Activated CD4-positive, alpha-beta T cell treated with anti-CD3 and anti-CD28 coated beads for 36 hours (primary cell): ENCODE results near the gene SLC44A2. TPM values are rescaled to one million over a fixed set of nuclear protein-coding genes. Genes with fewer than 3 reads are reported as not detected.

Experiments
- ATAC-seq: fragments of 200-7000 bp; cut with Tn5 transposase; one replicate; pipeline ENCODE4 v1.10.0; 2021; ENCODE audit warnings: mild to moderate bottlenecking, moderate library complexity
- CTCF ChIA-PET: fragments of 350-600 bp; sonication (Branson Sonifier 250); formaldehyde crosslinking; loops from one replicate; lab custom pipeline; 2021; ENCODE audit warnings: antibody characterized with exemption; lab: Charles Lee
- POLR2A ChIA-PET: fragments of 350-600 bp; sonication (Branson Sonifier 250); formaldehyde crosslinking; loops from one replicate; lab custom pipeline; 2021; ENCODE audit warnings: antibody characterized with exemption, inconsistent platforms; lab: Charles Lee
- DNase-seq: peaks from one replicate; pipeline ENCODE4 v3.0.0-alpha.2; 2020
- H3K27ac Mint-ChIP-seq: one replicate; pipeline ENCODE4 v1.8.0; 2021; ENCODE audit warnings: mixed read lengths
- H3K27me3 Mint-ChIP-seq: one replicate; pipeline ENCODE4 v1.8.0; 2021; ENCODE audit warnings: mixed read lengths
- H3K36me3 Mint-ChIP-seq: one replicate; pipeline ENCODE4 v1.8.0; 2021; ENCODE audit warnings: low read depth, mixed read lengths
- H3K4me1 Mint-ChIP-seq: one replicate; pipeline ENCODE4 v1.8.0; 2021; ENCODE audit warnings: mixed read lengths
- H3K4me3 Mint-ChIP-seq: one replicate; pipeline ENCODE4 v1.8.0; 2021; ENCODE audit warnings: mild to moderate bottlenecking, moderate library complexity, mixed read lengths
- H3K9me3 Mint-ChIP-seq: one replicate; pipeline ENCODE4 v1.8.0; 2021; ENCODE audit warnings: low read depth, mixed read lengths
- intact Hi-C, 2 experiments: fragments of 100-400 bp; cut with DNase I in 1 of 2; cut with micrococcal nuclease in 1 of 2; formaldehyde crosslinking; loops; one replicate each; pipeline versions ENCODE4 v1.14.2 to v1.15.1; 2022 to 2024; cut with DNase I, micrococcal nuclease
- total RNA-seq, 2 experiments: library from RNA; stranded (reverse); gene quantifications; one replicate each; pipeline ENCODE4 v1.2.3, GENCODE V29; 2021

SLC44A2 gene
- total RNA-seq, 2 experiments from 2014 or later: 80.3 to 105 TPM

GRCh38 chr19:10679743-10680142 lies 54.4 kb downstream of the SLC44A2 start:
- no peak overlapping the region for H3K4me3 Mint-ChIP-seq
- ATAC-seq: no peak
- H3K27ac Mint-ChIP-seq: no peak overlapping the region
- intact Hi-C loops: loop anchor here in 1 of 2 experiments (10.0 kb wide), 1 partner anchor 535 kb away; no protein-coding TSS in a partner anchor
- DNase-seq: no peak
- H3K27me3 Mint-ChIP-seq: no peaks in the 10 kb centered on the region
- H3K9me3 Mint-ChIP-seq: no peaks in the 10 kb centered on the region
- no peaks in the 10 kb centered on the region for H3K4me1 Mint-ChIP-seq
- H3K36me3 Mint-ChIP-seq: peaks cover 71% of the 10 kb centered on the region
- ChIA-PET CTCF (interaction anchor here (0.7 to 1.4 kb wide), 2 partner anchors 36 to 62 kb away, joined by 3 read pairs; no protein-coding TSS in a partner anchor), POLR2A (no interaction called here)

- Mint-ChIP-seq H3K36me3 (peaks cover 70% of the 10 kb centered on the region), H3K27me3 (no peaks in the 10 kb centered on the region), H3K4me1 (no peaks in the 10 kb centered on the region), H3K4me3 (no peak overlapping the region), H3K9me3 (no peaks in the 10 kb centered on the region), H3K27ac (no peak overlapping the region)
- intact Hi-C loops: no loop called here
- DNase-seq: no peak
- no peak for ATAC-seq
- CTCF ChIA-PET: interaction anchor here (0.6 to 1.4 kb wide), 3 partner anchors 12 to 78 kb away, joined by 3 read pairs; no protein-coding TSS in a partner anchor
- POLR2A ChIA-PET: interaction anchor here (0.8 to 1.6 kb wide), 2 partner anchors 13 to 15 kb away, joined by 3 to 4 read pairs; no protein-coding TSS in a partner anchor
Observed at GRCh38 chr19:10680545-10681135, 55.3 kb downstream of the SLC44A2 start.

GRCh38 chr19:10681658-10682057 lies 56.3 kb downstream of the SLC44A2 start:
- H3K9me3 Mint-ChIP-seq: no peaks in the 10 kb centered on the region
- POLR2A ChIA-PET: interaction anchor here (0.7 to 1.6 kb wide), 3 partner anchors 14 to 36 kb away, joined by 3 to 4 read pairs (median 3); no protein-coding TSS in a partner anchor
- no peak for ATAC-seq
- intact Hi-C loops: no loop called here
- CTCF ChIA-PET: interaction anchor here (0.9 to 1.2 kb wide), 5 partner anchors 11 to 172 kb away, joined by 3 to 5 read pairs (median 4); no protein-coding TSS in a partner anchor
- DNase-seq: no peak
- H3K27ac Mint-ChIP-seq: no peak overlapping the region
- H3K27me3 Mint-ChIP-seq: no peaks in the 10 kb centered on the region
- peaks cover 69% of the 10 kb centered on the region for H3K36me3 Mint-ChIP-seq
- no peak overlapping the region for H3K4me3 Mint-ChIP-seq
- no peaks in the 10 kb centered on the region for H3K4me1 Mint-ChIP-seq

- Mint-ChIP-seq H3K27ac (no peak overlapping the region), H3K4me3 (no peak overlapping the region), H3K9me3 (no peaks in the 10 kb centered on the region), H3K4me1 (no peaks in the 10 kb centered on the region), H3K36me3 (peaks cover 62% of the 10 kb centered on the region), H3K27me3 (no peaks in the 10 kb centered on the region)
- ATAC-seq (no peak), DNase-seq (no peak)
- ChIA-PET POLR2A (interaction anchor here (0.7 kb wide), 1 partner anchor 35 kb away, joined by 3 read pairs; no protein-coding TSS in a partner anchor), CTCF (interaction anchor here (1.1 to 1.2 kb wide), 3 partner anchors 12 to 102 kb away, joined by 3 to 4 read pairs (median 4); no protein-coding TSS in a partner anchor)
- intact Hi-C loops: no loop called here
Observed at GRCh38 chr19:10682397-10683063, 57.2 kb downstream of the SLC44A2 start.

- ATAC-seq (no peak), DNase-seq (no peak)
- no peak overlapping the region for H3K4me3 Mint-ChIP-seq
- peaks cover 61% of the 10 kb centered on the region for H3K36me3 Mint-ChIP-seq
- no peak overlapping the region for H3K27ac Mint-ChIP-seq
- H3K9me3 Mint-ChIP-seq: no peaks in the 10 kb centered on the region
- ChIA-PET POLR2A (no interaction called here), CTCF (interaction anchor here (1.1 kb wide), 1 partner anchor 103 kb away, joined by 3 read pairs; no protein-coding TSS in a partner anchor)
- intact Hi-C loops: no loop called here
- H3K4me1 Mint-ChIP-seq: no peaks in the 10 kb centered on the region
- H3K27me3 Mint-ChIP-seq: no peaks in the 10 kb centered on the region
Observed at GRCh38 chr19:10683064-10683426, 57.7 kb downstream of the SLC44A2 start.

- ATAC-seq: no peak
- DNase-seq: no peak
- POLR2A ChIA-PET: no interaction called here
- H3K4me3 Mint-ChIP-seq: no peak overlapping the region
- H3K27ac Mint-ChIP-seq: no peak overlapping the region
- H3K4me1 Mint-ChIP-seq: no peaks in the 10 kb centered on the region
- CTCF ChIA-PET: interaction anchor here (1.1 kb wide), 1 partner anchor 103 kb away, joined by 3 read pairs; no protein-coding TSS in a partner anchor
- no peaks in the 10 kb centered on the region for H3K9me3 Mint-ChIP-seq
- H3K36me3 Mint-ChIP-seq: peaks cover 59% of the 10 kb centered on the region
- intact Hi-C loops: no loop called here
- no peaks in the 10 kb centered on the region for H3K27me3 Mint-ChIP-seq
Observed at GRCh38 chr19:10683582-10683981, 58.2 kb downstream of the SLC44A2 start.

GRCh38 chr19:10685210-10685609 lies 59.9 kb downstream of the SLC44A2 start:
- POLR2A ChIA-PET: no interaction called here
- Mint-ChIP-seq H3K4me3 (no peak overlapping the region), H3K4me1 (no peaks in the 10 kb centered on the region), H3K27me3 (no peaks in the 10 kb centered on the region), H3K36me3 (peaks cover 57% of the 10 kb centered on the region), H3K27ac (no peak overlapping the region), H3K9me3 (no peaks in the 10 kb centered on the region)
- intact Hi-C loops: no loop called here
- CTCF ChIA-PET: interaction anchor here (0.8 kb wide), 1 partner anchor 104 kb away, joined by 4 read pairs; no protein-coding TSS in a partner anchor
- no peak for ATAC-seq
- DNase-seq: no peak

GRCh38 chr19:10686193-10686592 lies 60.8 kb downstream of the SLC44A2 start:
- CTCF ChIA-PET: no interaction called here
- ATAC-seq: no peak
- no peak overlapping the region for H3K27ac Mint-ChIP-seq
- no peaks in the 10 kb centered on the region for H3K27me3 Mint-ChIP-seq
- POLR2A ChIA-PET: no interaction called here
- no peaks in the 10 kb centered on the region for H3K4me1 Mint-ChIP-seq
- peaks cover 54% of the 10 kb centered on the region for H3K36me3 Mint-ChIP-seq
- intact Hi-C loops: no loop called here
- no peak for DNase-seq
- no peak overlapping the region for H3K4me3 Mint-ChIP-seq
- H3K9me3 Mint-ChIP-seq: no peaks in the 10 kb centered on the region

- POLR2A ChIA-PET: interaction anchor here (0.5 kb wide), 1 partner anchor 28 kb away, joined by 3 read pairs; no protein-coding TSS in a partner anchor
- DNase-seq (no peak), ATAC-seq (no peak)
- Mint-ChIP-seq H3K4me1 (no peaks in the 10 kb centered on the region), H3K9me3 (no peaks in the 10 kb centered on the region), H3K36me3 (peaks cover 54% of the 10 kb centered on the region), H3K27me3 (no peaks in the 10 kb centered on the region), H3K4me3 (no peak overlapping the region), H3K27ac (no peak overlapping the region)
- CTCF ChIA-PET: interaction anchor here (1.0 kb wide), 1 partner anchor 11 kb away, joined by 7 read pairs; no protein-coding TSS in a partner anchor
- intact Hi-C loops: no loop called here
Observed at GRCh38 chr19:10686661-10687517, 61.5 kb downstream of the SLC44A2 start.

- ATAC-seq: no peak
- Mint-ChIP-seq H3K4me1 (no peaks in the 10 kb centered on the region), H3K4me3 (no peak overlapping the region), H3K27ac (no peak overlapping the region), H3K27me3 (no peaks in the 10 kb centered on the region), H3K9me3 (no peaks in the 10 kb centered on the region), H3K36me3 (peaks cover 51% of the 10 kb centered on the region)
- intact Hi-C loops: no loop called here
- ChIA-PET POLR2A (interaction anchor here (0.5 to 1.4 kb wide), 2 partner anchors 17 to 29 kb away, joined by 3 read pairs; no protein-coding TSS in a partner anchor), CTCF (interaction anchor here (1.0 kb wide), 1 partner anchor 10 kb away, joined by 7 read pairs; no protein-coding TSS in a partner anchor)
- DNase-seq: no peak
Observed at GRCh38 chr19:10687518-10688288, 62.4 kb downstream of the SLC44A2 start.
